GM19043 (cell line): Measurements from ENCODE around the gene SAMSN1.

Source experiments
- ATAC-seq: cut with Tn5 transposase; IDR thresholded peaks from one replicate; pipeline ENCODE4 v1.9.1; 2021; ENCODE audit warnings: low read depth; ENCODE audit not compliant: unreplicated experiment

Gene SAMSN1

GRCh38 chr21:14452031-14452726 is 93.9 kb downstream of the SAMSN1 start:
- ATAC-seq = no peak

GRCh38 chr21:14451546-14451945 is 94.6 kb downstream of the SAMSN1 start:
- ATAC-seq = no peak

GRCh38 chr21:14448784-14449183 is 97.3 kb downstream of the SAMSN1 start:
- ATAC-seq = no peak

GRCh38 chr21:14438211-14438610 is 107.9 kb downstream of the SAMSN1 start:
- ATAC-seq = no peak

- ATAC-seq = no peak
Measured at GRCh38 chr21:14435423-14435822, 110.7 kb downstream of the SAMSN1 start.
